ENCODE data around the gene PRCP.

GRCh38 chr11:82830746-82831145, 69.5 kb downstream of the PRCP start:
- TF ChIP-seq CTCF (conservative IDR thresholded peaks at IDR 0.05; ENCODE audit: low read depth, low read length) (no peak), EZH2 (IDR thresholded peaks at IDR 0.05; ENCODE audit: low read length, unreplicated experiment) (no peak)

Measured in PC-3 (cell line).